Measurements from ENCODE around the gene MYL9. TPM values are rescaled to one million over a fixed set of nuclear protein-coding genes. Genes with fewer than 3 reads are reported as not detected.

Gene MYL9
- polyA plus RNA-seq, 3 donors: 195 to 247 (median 220) TPM

GRCh38 chr20:36571564-36572504 is 30.5 kb downstream of the MYL9 start:
- peak in 7 of 11 donors; percentile 40 to 76 (median 53) for DNase-seq (ENCODE audit: extremely low read depth in 1 of 11, low read depth in 9 of 11, low spot score in 4 of 11)

GRCh38 chr20:36572701-36573102 is 31.4 kb downstream of the MYL9 start:
- no peak for DNase-seq (ENCODE audit: extremely low read depth in 1 of 11, low read depth in 9 of 11, low spot score in 4 of 11)

- peak in 10 of 11 donors; percentile 68 to 94 (median 90) for DNase-seq (ENCODE audit: extremely low read depth in 1 of 11, low read depth in 9 of 11, low spot score in 4 of 11)
Measured at GRCh38 chr20:36573103-36573797, 31.9 kb downstream of the MYL9 start, which contains the start of gene TGIF2. Gene TGIF2 (plus strand): TSS chr20:36573597. CDS start chr20:36578775, 5,178 bp downstream.

- DNase-seq (ENCODE audit: extremely low read depth in 1 of 11, low read depth in 9 of 11, low spot score in 4 of 11): peak in 4 of 11 donors; percentile 30 to 43 (median 36)
Measured at GRCh38 chr20:36573798-36574365, 32.6 kb downstream of the MYL9 start.

- peak in 8 of 11 donors; percentile 49 to 82 (median 75) for DNase-seq (ENCODE audit: extremely low read depth in 1 of 11, low read depth in 9 of 11, low spot score in 4 of 11)
Measured at GRCh38 chr20:36574366-36575135, 33.2 kb downstream of the MYL9 start.

GRCh38 chr20:36576081-36576445 is 34.7 kb downstream of the MYL9 start:
- no peak for DNase-seq (ENCODE audit: extremely low read depth in 1 of 11, low read depth in 9 of 11, low spot score in 4 of 11)

- no peak for DNase-seq (ENCODE audit: extremely low read depth in 1 of 11, low read depth in 9 of 11, low spot score in 4 of 11)
Measured at GRCh38 chr20:36578356-36579041, 37.2 kb downstream of the MYL9 start.

- DNase-seq (ENCODE audit: extremely low read depth in 1 of 11, low read depth in 9 of 11, low spot score in 4 of 11): peak in 2 of 11 donors; percentile 13 to 71
Measured at GRCh38 chr20:36579996-36580545, 38.8 kb downstream of the MYL9 start.

GRCh38 chr20:36582322-36582721 is 41.0 kb downstream of the MYL9 start:
- no peak for DNase-seq (ENCODE audit: extremely low read depth in 1 of 11, low read depth in 9 of 11, low spot score in 4 of 11)

- DNase-seq (ENCODE audit: extremely low read depth in 1 of 11, low read depth in 9 of 11, low spot score in 4 of 11): no peak
Measured at GRCh38 chr20:36582821-36583220, 41.5 kb downstream of the MYL9 start.

GRCh38 chr20:36584018-36584481 is 42.7 kb downstream of the MYL9 start:
- no peak for DNase-seq (ENCODE audit: extremely low read depth in 1 of 11, low read depth in 9 of 11, low spot score in 4 of 11)

- no peak for DNase-seq (ENCODE audit: extremely low read depth in 1 of 11, low read depth in 9 of 11, low spot score in 4 of 11)
Measured at GRCh38 chr20:36585410-36586125, 44.2 kb downstream of the MYL9 start.

GRCh38 chr20:36587388-36588070 is 46.2 kb downstream of the MYL9 start:
- no peak for DNase-seq (ENCODE audit: extremely low read depth in 1 of 11, low read depth in 9 of 11, low spot score in 4 of 11)

- DNase-seq (ENCODE audit: extremely low read depth in 1 of 11, low read depth in 9 of 11, low spot score in 4 of 11): no peak
Measured at GRCh38 chr20:36591281-36591680, 50.0 kb downstream of the MYL9 start.

- peak in 1 of 11 donors; percentile 43 for DNase-seq (ENCODE audit: extremely low read depth in 1 of 11, low read depth in 9 of 11, low spot score in 4 of 11)
Measured at GRCh38 chr20:36591854-36592641, 50.7 kb downstream of the MYL9 start.

- DNase-seq (ENCODE audit: extremely low read depth in 1 of 11, low read depth in 9 of 11, low spot score in 4 of 11): no peak
Measured at GRCh38 chr20:36593347-36593929, 52.1 kb downstream of the MYL9 start.
